NK-92 treated with Interleukin-12 subunit alpha and Interleukin-12 subunit beta, amount 100 ng/mL, for 24 hours (cell line): ENCODE results near the gene ZFYVE21.

ENCODE experiments used
- DNase-seq: peaks from one replicate; lab custom pipeline; 2025; lab: John Stamatoyannopoulos, UW

ZFYVE21 gene

GRCh38 chr14:103692159-103692558, 23.5 kb upstream of the ZFYVE21 start:
- no peak for DNase-seq

- no peak for DNase-seq
These were observed 22.7 kb upstream of the ZFYVE21 start for GRCh38 chr14:103692871-103693270.

- no peak for DNase-seq
These were observed 22.1 kb upstream of the ZFYVE21 start for GRCh38 chr14:103693515-103693914.

- DNase-seq, result no peak
These were observed 21.0 kb upstream of the ZFYVE21 start for GRCh38 chr14:103694572-103695026.

- DNase-seq, result no peak
These were observed 20.1 kb upstream of the ZFYVE21 start for GRCh38 chr14:103695296-103696069.

- no peak for DNase-seq
These were observed 19.6 kb upstream of the ZFYVE21 start for GRCh38 chr14:103696070-103696402.

GRCh38 chr14:103696466-103697071, 19.0 kb upstream of the ZFYVE21 start:
- no peak for DNase-seq

- no peak for DNase-seq
These were observed 18.4 kb upstream of the ZFYVE21 start for GRCh38 chr14:103697206-103697602.

GRCh38 chr14:103697603-103698379, 17.8 kb upstream of the ZFYVE21 start:
- no peak for DNase-seq

- no peak for DNase-seq
These were observed 17.0 kb upstream of the ZFYVE21 start for GRCh38 chr14:103698380-103699260.

- no peak for DNase-seq
These were observed 16.3 kb upstream of the ZFYVE21 start for GRCh38 chr14:103699261-103699661.

- no peak for DNase-seq
These were observed 15.5 kb upstream of the ZFYVE21 start for GRCh38 chr14:103699901-103700752.

GRCh38 chr14:103700753-103701490, 14.7 kb upstream of the ZFYVE21 start:
- no peak for DNase-seq

- no peak for DNase-seq
These were observed 13.5 kb upstream of the ZFYVE21 start for GRCh38 chr14:103702095-103702494.

GRCh38 chr14:103702497-103703432, 12.8 kb upstream of the ZFYVE21 start:
- no peak for DNase-seq

- DNase-seq, result no peak
These were observed 11.9 kb upstream of the ZFYVE21 start for GRCh38 chr14:103703433-103704385.

GRCh38 chr14:103704708-103705107, 10.9 kb upstream of the ZFYVE21 start:
- DNase-seq, result no peak

GRCh38 chr14:103705118-103705503, 10.5 kb upstream of the ZFYVE21 start:
- no peak for DNase-seq
